Measurements from ENCODE around the gene UBAC2. TPM values are rescaled to one million over a fixed set of nuclear protein-coding genes. Genes with fewer than 3 reads are reported as not detected.

Gene UBAC2
- total RNA-seq, 3 donors from 2014 or later: 57.4 to 74.2 (median 67.5) TPM

DNA sequence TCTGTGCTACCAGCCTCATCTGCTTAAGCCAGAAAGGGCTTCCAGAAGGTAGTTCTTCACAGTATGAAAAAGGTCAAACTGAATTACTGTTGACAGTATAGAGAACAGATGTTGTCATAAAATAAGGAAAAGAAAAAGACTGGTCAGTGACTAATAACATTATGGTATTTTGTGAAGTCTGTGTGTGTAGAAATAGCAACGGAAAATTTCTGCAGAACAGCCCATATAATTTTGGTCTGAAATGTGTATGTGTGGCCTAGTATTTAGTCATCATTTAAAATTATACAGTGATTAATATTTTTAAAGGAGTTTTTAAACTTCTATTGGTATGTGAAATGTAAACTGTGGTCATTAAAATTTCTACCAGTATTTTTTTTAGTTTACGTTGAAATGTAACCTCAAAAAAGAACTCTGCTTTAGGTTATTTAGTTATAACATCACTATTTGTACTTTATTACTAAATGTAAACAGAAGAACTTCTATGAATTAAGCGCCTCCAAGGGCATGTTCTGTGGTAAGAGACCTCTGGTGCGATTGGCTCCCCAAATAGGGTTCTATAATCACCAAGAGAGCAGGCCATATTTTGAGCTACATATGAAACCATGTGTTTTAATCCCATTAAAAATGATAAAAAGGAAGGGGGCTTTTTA, 109.9 kb downstream of the UBAC2 start:
- no peaks in the 10 kb centered on the region for H3K36me3 ChIP-seq (ENCODE audit: low read depth)
- TF ChIP-seq, protein P1, sequence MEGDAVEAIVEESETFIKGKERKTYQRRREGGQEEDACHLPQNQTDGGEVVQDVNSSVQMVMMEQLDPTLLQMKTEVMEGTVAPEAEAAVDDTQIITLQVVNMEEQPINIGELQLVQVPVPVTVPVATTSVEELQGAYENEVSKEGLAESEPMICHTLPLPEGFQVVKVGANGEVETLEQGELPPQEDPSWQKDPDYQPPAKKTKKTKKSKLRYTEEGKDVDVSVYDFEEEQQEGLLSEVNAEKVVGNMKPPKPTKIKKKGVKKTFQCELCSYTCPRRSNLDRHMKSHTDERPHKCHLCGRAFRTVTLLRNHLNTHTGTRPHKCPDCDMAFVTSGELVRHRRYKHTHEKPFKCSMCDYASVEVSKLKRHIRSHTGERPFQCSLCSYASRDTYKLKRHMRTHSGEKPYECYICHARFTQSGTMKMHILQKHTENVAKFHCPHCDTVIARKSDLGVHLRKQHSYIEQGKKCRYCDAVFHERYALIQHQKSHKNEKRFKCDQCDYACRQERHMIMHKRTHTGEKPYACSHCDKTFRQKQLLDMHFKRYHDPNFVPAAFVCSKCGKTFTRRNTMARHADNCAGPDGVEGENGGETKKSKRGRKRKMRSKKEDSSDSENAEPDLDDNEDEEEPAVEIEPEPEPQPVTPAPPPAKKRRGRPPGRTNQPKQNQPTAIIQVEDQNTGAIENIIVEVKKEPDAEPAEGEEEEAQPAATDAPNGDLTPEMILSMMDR (IDR thresholded peaks at IDR 0.05): no peak
- intact Hi-C loops (cut with DNase I, micrococcal nuclease): no loop called here
- DNase-seq (no peak), ATAC-seq (no peak)
- no peaks in the 10 kb centered on the region for H3K9me3 ChIP-seq
- H3K4me1 ChIP-seq (ENCODE audit: low read depth): peaks cover 9% of the 10 kb centered on the region
- H3K4me3 ChIP-seq: no peak overlapping the region

DNA sequence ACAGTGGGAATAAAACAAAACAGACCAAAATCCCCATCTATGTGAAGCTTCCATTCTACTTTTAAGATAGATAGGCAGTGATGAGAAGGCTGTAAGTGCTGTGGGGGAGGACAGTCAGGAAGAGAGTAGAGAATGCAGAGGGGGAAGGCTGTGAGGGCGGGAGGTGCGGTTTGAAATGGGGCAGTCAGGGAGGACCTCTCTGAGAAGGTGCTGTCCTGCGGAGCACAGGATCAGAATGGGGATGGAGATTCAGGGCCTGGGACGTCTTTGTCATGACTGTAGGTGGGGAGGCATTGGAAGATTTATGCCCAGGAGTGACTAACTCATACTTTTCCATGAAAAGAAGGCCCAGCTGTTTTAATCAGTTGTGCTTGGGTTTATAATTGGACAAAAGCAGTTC, 110.5 kb downstream of the UBAC2 start:
- DNase-seq: no peak

DNA sequence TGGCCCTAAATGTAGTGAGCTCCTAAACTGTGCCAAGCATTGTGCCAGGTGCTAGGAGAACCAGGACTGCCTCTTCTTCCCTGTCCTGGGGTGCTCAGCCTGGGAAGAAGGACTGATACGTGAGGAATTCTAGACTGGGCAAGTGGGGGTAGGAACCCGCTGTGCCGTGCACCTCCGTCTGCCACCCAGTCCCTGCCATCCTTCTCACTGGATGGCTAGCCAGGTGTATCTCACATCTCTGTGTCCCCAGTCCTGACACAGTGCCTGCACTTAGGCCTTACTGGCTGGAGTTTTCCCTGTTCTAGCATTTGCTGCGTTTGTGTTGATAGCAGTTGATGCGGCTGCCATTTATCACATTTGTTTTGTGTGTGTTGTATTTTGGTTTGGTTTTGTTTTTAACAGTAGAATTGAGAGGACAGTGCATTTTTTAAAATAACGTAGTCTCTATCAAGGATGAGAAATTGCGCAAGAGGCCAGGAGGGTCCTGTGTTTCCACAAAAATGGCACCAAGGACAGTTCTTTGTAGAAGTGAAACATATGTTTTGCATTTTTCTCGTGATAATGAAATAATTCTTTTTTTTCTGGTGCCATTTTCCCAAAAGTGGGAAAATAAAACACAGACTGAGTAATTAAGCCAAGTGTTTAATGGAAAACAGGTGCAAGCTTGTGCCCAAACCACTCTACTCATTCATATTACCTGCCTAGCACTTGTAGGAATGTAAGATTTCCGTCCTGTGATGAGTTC, 111.3 kb downstream of the UBAC2 start:
- TF ChIP-seq, protein P1 (IDR thresholded peaks at IDR 0.05): no peak
- intact Hi-C loops (cut with DNase I, micrococcal nuclease): no loop called here
- Histone ChIP-seq H3K36me3 (ENCODE audit: low read depth) (no peaks in the 10 kb centered on the region), H3K4me1 (ENCODE audit: low read depth) (peaks cover 9% of the 10 kb centered on the region), H3K9me3 (no peaks in the 10 kb centered on the region), H3K4me3 (no peak overlapping the region)
- ATAC-seq (no peak), DNase-seq (no peak)

More for the DNA sequence above, 110.5 kb downstream of the UBAC2 start:
- peaks cover 9% of the 10 kb centered on the region for H3K4me1 ChIP-seq (ENCODE audit: low read depth)
- no peak overlapping the region for H3K4me3 ChIP-seq
- no peaks in the 10 kb centered on the region for H3K36me3 ChIP-seq (ENCODE audit: low read depth)
- TF ChIP-seq, protein P1 (IDR thresholded peaks at IDR 0.05): no peak
- intact Hi-C loops (cut with DNase I, micrococcal nuclease): no loop called here
- no peak for ATAC-seq
- no peaks in the 10 kb centered on the region for H3K9me3 ChIP-seq

DNA sequence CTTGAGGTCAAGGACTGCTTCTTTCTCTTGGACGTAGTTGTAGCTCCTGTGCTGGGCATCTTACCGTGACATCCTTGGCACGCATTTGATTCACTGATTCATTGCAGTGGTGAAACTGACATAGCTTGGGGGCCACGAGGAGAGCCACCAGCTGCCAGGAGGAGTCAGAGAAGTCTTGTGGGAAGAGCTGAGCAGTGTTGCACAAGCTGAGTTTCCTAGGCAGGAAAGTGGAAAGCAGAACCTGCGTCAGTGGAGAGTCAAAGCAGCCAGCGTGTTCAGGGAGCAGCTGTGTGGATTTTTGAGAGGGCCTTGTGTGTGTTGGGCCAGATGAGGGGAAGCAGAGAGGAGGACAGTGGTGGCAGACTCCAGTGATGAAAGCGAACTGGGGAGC, 111.8 kb downstream of the UBAC2 start:
- intact Hi-C loops (cut with DNase I, micrococcal nuclease): no loop called here
- peak; percentile 48 for ATAC-seq
- Histone ChIP-seq H3K4me3 (no peak overlapping the region), H3K36me3 (ENCODE audit: low read depth) (no peaks in the 10 kb centered on the region), H3K4me1 (ENCODE audit: low read depth) (peaks cover 9% of the 10 kb centered on the region), H3K9me3 (no peaks in the 10 kb centered on the region)
- TF ChIP-seq, protein P1 (IDR thresholded peaks at IDR 0.05): no peak
- DNase-seq: peak; percentile 39 to 63 (median 46)

DNA sequence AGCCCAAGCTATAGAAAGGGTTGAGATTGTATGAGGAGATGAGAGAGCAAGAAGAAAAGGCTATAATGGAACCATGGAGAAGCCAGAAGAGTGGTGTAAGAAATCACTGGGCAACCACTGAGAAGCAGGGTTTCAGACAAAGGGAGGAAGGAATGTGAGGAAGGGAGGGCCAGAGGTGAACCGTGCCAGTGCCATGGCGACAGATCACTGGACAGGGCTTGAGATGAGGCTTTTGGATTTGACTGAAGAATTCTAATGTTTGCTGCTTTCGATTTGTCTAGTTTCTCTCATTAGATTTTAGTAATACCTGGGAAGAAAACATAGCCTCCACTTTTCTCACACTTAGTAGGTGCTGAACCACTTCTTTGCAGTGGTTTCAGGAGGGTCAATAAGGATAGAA, 112.8 kb downstream of the UBAC2 start:
- H3K9me3 ChIP-seq: no peaks in the 10 kb centered on the region
- no peak overlapping the region for H3K4me3 ChIP-seq
- intact Hi-C loops (cut with DNase I, micrococcal nuclease): no loop called here
- TF ChIP-seq, protein P1 (IDR thresholded peaks at IDR 0.05): no peak
- DNase-seq (no peak), ATAC-seq (peak; percentile 20)
- H3K36me3 ChIP-seq (ENCODE audit: low read depth): no peaks in the 10 kb centered on the region
- H3K4me1 ChIP-seq (ENCODE audit: low read depth): peaks cover 9% of the 10 kb centered on the region
